CD14-positive monocyte (primary cell): ENCODE measurements around the gene SEPTIN8. TPM values are rescaled to one million over a fixed set of nuclear protein-coding genes. Genes with fewer than 3 reads are reported as not detected.

Experiments used
- DNase-seq, 3 donors: peaks; one replicate each; pipeline ENCODE4 v3.0.0-alpha.2; 2011 to 2022
- H2AFZ ChIP-seq: 2 replicates; pipeline ENCODE4 v1.6.0; 2012; ENCODE audit warnings: mild to moderate bottlenecking, low read depth, low read length, inconsistent platforms; ENCODE audit not compliant: insufficient read depth, poor library complexity, severe bottlenecking
- H3K27ac ChIP-seq, 2 donors: 1 replicate in 1 of 2; 2 replicates in 1 of 2; pipeline ENCODE4 v1.5.1; 2012 to 2013; ENCODE audit warnings: low read length in 2 of 2, control low read depth in 1 of 2, inconsistent platforms in 1 of 2, low read depth in 1 of 2, mild to moderate bottlenecking in 1 of 2
- H3K27me3 ChIP-seq, 2 donors: one replicate each; pipeline versions ENCODE4 v1.6.0 to v1.6.1; 2011 to 2013; ENCODE audit warnings: low read length in 2 of 2; ENCODE audit not compliant: control insufficient read depth in 2 of 2, insufficient read depth in 2 of 2
- H3K36me3 ChIP-seq, 2 donors: replicated peaks in 1 of 2; 1 replicate in 1 of 2; 2 replicates in 1 of 2; pipeline versions ENCODE4 v1.5.1 to v1.6.1; 2012 to 2013; ENCODE audit warnings: low read length in 2 of 2, control low read depth in 1 of 2, inconsistent platforms in 1 of 2, mild to moderate bottlenecking in 1 of 2; ENCODE audit not compliant: insufficient read depth in 2 of 2, control insufficient read depth in 1 of 2
- H3K4me1 ChIP-seq, 2 donors: 1 replicate in 1 of 2; 2 replicates in 1 of 2; pipeline versions ENCODE4 v1.5.1 to v1.6.1; 2012 to 2013; ENCODE audit warnings: low read length in 2 of 2, control low read depth in 1 of 2, inconsistent platforms in 1 of 2, mild to moderate bottlenecking in 1 of 2, moderate library complexity in 1 of 2; ENCODE audit not compliant: insufficient read depth in 2 of 2, control insufficient read depth in 1 of 2
- H3K4me2 ChIP-seq: replicated peaks from 2 replicates; pipeline ENCODE3; 2012; ENCODE audit warnings: low read length, moderate library complexity, mild to moderate bottlenecking; ENCODE audit not compliant: poor library complexity, severe bottlenecking; ENCODE audit errors: extremely low read depth
- H3K4me3 ChIP-seq, 3 experiments: fragments of 200-600 bp in 1 of 3; sonication (generic) in 1 of 3; replicated peaks in 1 of 3; 1 replicate in 2 of 3; 2 replicates in 1 of 3; pipeline ENCODE4 v1.5.1; 2011 to 2013; ENCODE audit warnings: low read length in 3 of 3, mild to moderate bottlenecking in 3 of 3, control low read depth in 2 of 3, low read depth in 2 of 3, inconsistent platforms in 1 of 3, moderate library complexity in 1 of 3
- H3K79me2 ChIP-seq: 2 replicates; pipeline ENCODE4 v1.6.0; 2012; ENCODE audit warnings: mild to moderate bottlenecking, control low read depth, inconsistent platforms, low read length, moderate library complexity; ENCODE audit not compliant: insufficient read depth
- H3K9ac ChIP-seq: 2 replicates; pipeline ENCODE4 v1.6.0; 2017; ENCODE audit warnings: low read length, mild to moderate bottlenecking; ENCODE audit not compliant: insufficient read depth, poor library complexity, severe bottlenecking
- H3K9me3 ChIP-seq, 2 donors: replicated peaks in 1 of 2; 1 replicate in 1 of 2; 2 replicates in 1 of 2; pipeline versions ENCODE4 v1.5.1 to v1.6.1; 2012 to 2013; ENCODE audit warnings: low read length in 2 of 2, control low read depth in 1 of 2; ENCODE audit not compliant: control insufficient read depth in 1 of 2, insufficient read depth in 1 of 2
- H4K20me1 ChIP-seq: 2 replicates; pipeline ENCODE4 v1.6.0; 2012; ENCODE audit warnings: mild to moderate bottlenecking, low read length, control low read depth, moderate library complexity; ENCODE audit not compliant: insufficient read depth
- H3K27ac Mint-ChIP-seq, 7 donors: one replicate each; pipeline ENCODE4 v1.8.0; 2020; ENCODE audit warnings: mild to moderate bottlenecking in 7 of 7, mixed read lengths in 7 of 7, moderate library complexity in 6 of 7, inconsistent platforms in 2 of 7
- H3K27me3 Mint-ChIP-seq, 3 donors: one replicate each; pipeline ENCODE4 v1.8.0; 2021 to 2022; ENCODE audit warnings: low read depth in 3 of 3, mild to moderate bottlenecking in 3 of 3, mixed read lengths in 3 of 3, moderate library complexity in 3 of 3, inconsistent platforms in 1 of 3
- H3K36me3 Mint-ChIP-seq, 2 donors: one replicate each; pipeline ENCODE4 v1.8.0; 2020; ENCODE audit warnings: mixed read lengths in 2 of 2, inconsistent platforms in 1 of 2, mild to moderate bottlenecking in 1 of 2
- H3K4me1 Mint-ChIP-seq: one replicate; pipeline ENCODE4 v1.8.0; 2020; ENCODE audit warnings: mild to moderate bottlenecking, mixed read lengths
- H3K4me3 Mint-ChIP-seq, 2 donors: one replicate each; pipeline ENCODE4 v1.8.0; 2020; ENCODE audit warnings: mild to moderate bottlenecking in 2 of 2, mixed read lengths in 2 of 2, moderate library complexity in 1 of 2
- H3K9me3 Mint-ChIP-seq, 7 donors: one replicate each; pipeline ENCODE4 v1.8.0; 2020 to 2022; ENCODE audit warnings: mixed read lengths in 7 of 7, mild to moderate bottlenecking in 6 of 7, moderate library complexity in 6 of 7, inconsistent platforms in 2 of 7
- WGBS: methylation state at CpG from one replicate; pipeline ENCODE4 v1.1.5; 2013; ENCODE audit warnings: missing lambda C conversion rate; ENCODE audit not compliant: insufficient coverage; 5-methylcytosine and 5-hydroxymethylcytosine counted together
- intact Hi-C, 2 donors: fragments of 100-400 bp; cut with micrococcal nuclease; formaldehyde crosslinking; loops; one replicate each; pipeline versions ENCODE4 v1.15.0 to v1.15.1; 2023
- polyA plus RNA-seq, 3 donors: library from polyadenylated mRNA; depleted of rRNA in 1 of 3; unstranded in 2 of 3; stranded (reverse) in 1 of 3; fragments of 300-500 nt in 2 of 3; fragments of >200 nt in 1 of 3; fragmentation: Illumina TruSeq in 2 of 3; gene quantifications; 1 replicate in 2 of 3; 2 replicates in 1 of 3; pipeline ENCODE4 v1.2.3, GENCODE V29; 2012 to 2021
- TF ChIP-seq, protein P1 (sequence below): fragments of 200-600 bp; IDR thresholded peaks from one replicate; pipeline ENCODE4 v1.8.0; 2022; ENCODE audit warnings: antibody characterized with exemption, mild to moderate bottlenecking

SEPTIN8 gene
- polyA plus RNA-seq, 3 donors = 0.36 to 5.0 (median 0.54) TPM

DNA sequence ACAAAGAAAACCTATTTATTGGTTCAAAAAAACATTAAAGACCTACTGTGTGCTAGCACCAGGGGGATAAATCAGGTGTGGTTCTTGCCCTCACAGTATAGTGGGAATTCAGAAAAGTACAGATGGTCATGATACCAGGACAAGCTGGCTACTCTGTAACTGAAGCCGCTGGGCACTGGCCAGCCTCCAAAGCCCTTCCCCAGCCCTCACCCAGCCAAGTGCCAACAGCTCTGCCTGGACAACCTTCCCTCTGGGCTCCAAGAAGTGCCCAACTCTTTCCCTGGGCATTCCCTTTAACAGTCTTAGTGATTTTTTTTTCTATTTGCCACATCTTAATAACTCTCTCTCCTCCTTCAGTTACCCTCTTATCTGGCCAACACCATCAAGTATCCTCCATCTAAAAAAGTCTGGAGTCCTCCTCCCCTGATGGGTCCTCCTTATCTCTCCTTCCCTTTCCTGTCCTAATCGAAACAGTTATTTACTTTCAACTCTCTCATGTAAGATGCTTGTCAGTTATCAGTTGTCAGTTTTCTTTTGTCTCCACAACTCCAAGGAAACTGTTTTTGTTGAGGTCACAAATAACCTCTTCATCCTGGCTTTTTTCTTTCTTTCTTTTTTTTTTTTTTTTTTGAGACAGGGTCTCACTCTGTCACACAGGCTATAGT is 13.3 kb upstream of the SEPTIN8 start:
- Histone ChIP-seq H3K9me3 (no peaks in the 10 kb centered on the region), H3K9ac (no peak overlapping the region), H4K20me1 (no peaks in the 10 kb centered on the region), H3K36me3 (no peaks in the 10 kb centered on the region), H3K79me2 (no peaks in the 10 kb centered on the region), H2AFZ (no peak overlapping the region), H3K4me1 (no peaks in the 10 kb centered on the region), H3K27ac (no peak overlapping the region), H3K4me3 (no peak overlapping the region), H3K4me2 (no peak overlapping the region), H3K27me3 (peaks cover 0 to 7% of the 10 kb centered on the region in 2 donors)
- H3K36me3 Mint-ChIP-seq = no peaks in the 10 kb centered on the region
- H3K4me1 Mint-ChIP-seq = no peaks in the 10 kb centered on the region
- TF ChIP-seq, protein P1, sequence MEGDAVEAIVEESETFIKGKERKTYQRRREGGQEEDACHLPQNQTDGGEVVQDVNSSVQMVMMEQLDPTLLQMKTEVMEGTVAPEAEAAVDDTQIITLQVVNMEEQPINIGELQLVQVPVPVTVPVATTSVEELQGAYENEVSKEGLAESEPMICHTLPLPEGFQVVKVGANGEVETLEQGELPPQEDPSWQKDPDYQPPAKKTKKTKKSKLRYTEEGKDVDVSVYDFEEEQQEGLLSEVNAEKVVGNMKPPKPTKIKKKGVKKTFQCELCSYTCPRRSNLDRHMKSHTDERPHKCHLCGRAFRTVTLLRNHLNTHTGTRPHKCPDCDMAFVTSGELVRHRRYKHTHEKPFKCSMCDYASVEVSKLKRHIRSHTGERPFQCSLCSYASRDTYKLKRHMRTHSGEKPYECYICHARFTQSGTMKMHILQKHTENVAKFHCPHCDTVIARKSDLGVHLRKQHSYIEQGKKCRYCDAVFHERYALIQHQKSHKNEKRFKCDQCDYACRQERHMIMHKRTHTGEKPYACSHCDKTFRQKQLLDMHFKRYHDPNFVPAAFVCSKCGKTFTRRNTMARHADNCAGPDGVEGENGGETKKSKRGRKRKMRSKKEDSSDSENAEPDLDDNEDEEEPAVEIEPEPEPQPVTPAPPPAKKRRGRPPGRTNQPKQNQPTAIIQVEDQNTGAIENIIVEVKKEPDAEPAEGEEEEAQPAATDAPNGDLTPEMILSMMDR = no peak
- H3K27ac Mint-ChIP-seq = peak overlapping the region in 1 of 7 donors; percentile 60
- H3K9me3 Mint-ChIP-seq = no peaks in the 10 kb centered on the region
- H3K27me3 Mint-ChIP-seq = peaks cover 13 to 33% (median 15%) of the 10 kb centered on the region in 3 donors
- DNase-seq = no peak
- intact Hi-C loops = no loop called here
- H3K4me3 Mint-ChIP-seq = no peak overlapping the region
- 90% methylated on average over 1 of the region's 2 CpGs for WGBS

DNA sequence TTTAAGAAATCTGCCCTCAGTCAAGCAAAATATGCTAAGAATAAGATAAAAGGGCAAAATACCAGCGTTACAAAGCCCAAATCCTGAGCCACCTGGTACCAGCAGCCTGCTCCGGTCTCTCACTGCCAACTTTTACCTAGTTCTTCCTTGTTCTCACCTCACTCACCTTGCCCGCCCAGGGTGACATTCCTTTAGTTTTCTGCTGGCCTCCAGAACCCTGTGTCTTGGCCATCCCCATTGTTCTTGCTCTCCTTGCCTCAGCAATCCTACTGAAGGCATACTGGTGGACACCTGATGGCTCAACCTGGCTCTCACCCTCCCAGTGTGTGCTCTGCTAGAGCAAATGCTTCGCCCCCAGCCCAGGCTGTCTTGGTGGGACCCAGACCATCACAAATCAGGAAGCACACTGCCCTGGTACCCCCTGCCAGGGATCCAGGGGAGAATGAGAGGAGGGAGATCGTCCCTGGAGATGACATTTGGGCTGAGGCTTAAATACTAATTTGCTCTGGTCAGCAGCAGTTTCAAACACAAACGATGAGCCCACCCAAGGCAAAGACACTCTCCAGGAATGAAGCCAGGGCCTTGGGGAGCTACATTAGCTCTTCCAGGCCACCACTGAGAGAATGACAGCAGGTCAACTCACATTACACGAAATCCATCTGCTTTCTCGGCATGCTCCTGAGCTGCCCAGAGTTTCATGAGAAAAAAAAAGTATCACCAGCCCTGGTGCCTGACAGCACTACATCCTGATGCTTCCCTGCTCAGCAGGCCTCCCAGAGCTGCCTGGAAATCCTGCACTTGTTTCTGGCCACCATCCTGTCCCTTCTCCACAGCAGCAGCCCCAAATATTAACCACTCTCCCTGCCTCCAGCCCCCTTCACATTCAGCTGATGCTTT is 12.2 kb upstream of the SEPTIN8 start:
- Mint-ChIP-seq H3K4me3 (no peak overlapping the region), H3K27ac (no peak overlapping the region)

More for the DNA sequence above, 12.2 kb upstream of the SEPTIN8 start:
- Histone ChIP-seq H3K4me2 (no peak overlapping the region), H4K20me1 (no peaks in the 10 kb centered on the region), H3K9me3 (no peaks in the 10 kb centered on the region), H3K79me2 (no peaks in the 10 kb centered on the region), H3K9ac (peak overlapping the region; percentile 4), H3K36me3 (no peaks in the 10 kb centered on the region), H2AFZ (no peak overlapping the region), H3K4me3 (no peak overlapping the region), H3K27ac (no peak overlapping the region), H3K27me3 (peaks cover 0 to 6% of the 10 kb centered on the region in 2 donors), H3K4me1 (no peaks in the 10 kb centered on the region)
- intact Hi-C loops = no loop called here
- Mint-ChIP-seq H3K4me1 (no peaks in the 10 kb centered on the region), H3K9me3 (no peaks in the 10 kb centered on the region), H3K36me3 (no peaks in the 10 kb centered on the region), H3K27me3 (peaks cover 15 to 35% (median 16%) of the 10 kb centered on the region in 3 donors)
- TF ChIP-seq, protein P1 = no peak
- 87% methylated on average over 6 of the region's 8 CpGs for WGBS
- no peak for DNase-seq
